NCI-H128 (cell line): ENCODE results near the gene IL1RL2.

Experiments used
- DNase-seq: peaks from one replicate; lab custom pipeline; 2025; ENCODE audit not compliant: unreplicated experiment; lab: John Stamatoyannopoulos, UW

The IL1RL2 gene

GRCh38 chr2:102193074-102193473 is 6.3 kb downstream of the IL1RL2 start:
- DNase-seq: no peak

GRCh38 chr2:102194609-102195268 is 7.9 kb downstream of the IL1RL2 start:
- no peak for DNase-seq

- DNase-seq: no peak
Observed at GRCh38 chr2:102197389-102198137, 10.7 kb downstream of the IL1RL2 start.

GRCh38 chr2:102200539-102200938 is 13.7 kb downstream of the IL1RL2 start:
- no peak for DNase-seq

GRCh38 chr2:102204638-102205037 is 17.8 kb downstream of the IL1RL2 start:
- no peak for DNase-seq

GRCh38 chr2:102206666-102207341 is 20.0 kb downstream of the IL1RL2 start:
- no peak for DNase-seq

- DNase-seq: no peak
Observed at GRCh38 chr2:102208774-102209173, 22.0 kb downstream of the IL1RL2 start.

GRCh38 chr2:102209474-102209873 is 22.7 kb downstream of the IL1RL2 start:
- DNase-seq: no peak

- DNase-seq: no peak
Observed at GRCh38 chr2:102217032-102217431, 30.2 kb downstream of the IL1RL2 start.

- DNase-seq: no peak
Observed at GRCh38 chr2:102224824-102225739, 38.3 kb downstream of the IL1RL2 start.

GRCh38 chr2:102226171-102226570 is 39.3 kb downstream of the IL1RL2 start:
- no peak for DNase-seq

- DNase-seq: no peak
Observed at GRCh38 chr2:102226612-102227391, 40.0 kb downstream of the IL1RL2 start.

GRCh38 chr2:102229141-102229769 is 42.4 kb downstream of the IL1RL2 start:
- no peak for DNase-seq

GRCh38 chr2:102230410-102230909 is 43.6 kb downstream of the IL1RL2 start:
- no peak for DNase-seq

GRCh38 chr2:102233132-102233884 is 46.5 kb downstream of the IL1RL2 start:
- no peak for DNase-seq

GRCh38 chr2:102235042-102235473 is 48.2 kb downstream of the IL1RL2 start:
- DNase-seq: no peak

GRCh38 chr2:102235491-102235890 is 48.7 kb downstream of the IL1RL2 start:
- DNase-seq: no peak

- DNase-seq: no peak
Observed at GRCh38 chr2:102236132-102236531, 49.3 kb downstream of the IL1RL2 start.

- no peak for DNase-seq
Observed at GRCh38 chr2:102237176-102237575, 50.4 kb downstream of the IL1RL2 start.
